ENCODE results near the gene LMNTD2.

Gene LMNTD2

DNA sequence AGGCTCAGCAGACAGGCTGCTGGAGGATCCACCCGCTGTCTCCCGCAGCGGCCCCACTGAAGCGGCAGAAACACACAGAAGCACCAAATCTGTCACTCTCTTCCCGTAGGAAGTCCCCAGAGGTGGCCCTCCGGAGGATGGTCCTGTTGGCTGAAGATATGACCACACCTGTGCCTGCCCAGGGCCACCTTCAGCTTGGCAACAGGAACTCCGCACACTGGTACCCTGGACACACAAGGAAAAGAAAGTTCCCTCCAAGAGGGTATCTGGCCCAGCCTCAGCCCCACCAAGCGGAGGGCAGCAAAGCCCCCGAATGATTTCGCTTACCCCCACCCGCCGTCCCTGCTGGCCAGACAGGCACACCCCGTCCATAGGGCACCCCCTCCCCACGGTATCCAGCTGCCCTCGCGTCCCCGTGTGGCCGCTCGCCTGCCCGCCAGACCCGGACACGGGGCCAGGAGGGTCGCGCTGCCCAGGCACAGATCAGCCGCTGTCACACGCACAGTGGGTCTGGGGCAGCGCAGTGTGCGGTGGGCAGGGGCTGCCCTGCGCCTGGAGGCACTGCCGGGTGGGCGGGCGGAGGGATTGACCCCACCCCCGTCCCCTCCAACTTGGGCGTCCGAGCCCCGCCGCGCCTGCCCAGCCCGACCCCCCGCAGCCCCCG, 7.2 kb upstream of the LMNTD2 start:
- no peak for DNase-seq (ENCODE audit: low spot score)

DNA sequence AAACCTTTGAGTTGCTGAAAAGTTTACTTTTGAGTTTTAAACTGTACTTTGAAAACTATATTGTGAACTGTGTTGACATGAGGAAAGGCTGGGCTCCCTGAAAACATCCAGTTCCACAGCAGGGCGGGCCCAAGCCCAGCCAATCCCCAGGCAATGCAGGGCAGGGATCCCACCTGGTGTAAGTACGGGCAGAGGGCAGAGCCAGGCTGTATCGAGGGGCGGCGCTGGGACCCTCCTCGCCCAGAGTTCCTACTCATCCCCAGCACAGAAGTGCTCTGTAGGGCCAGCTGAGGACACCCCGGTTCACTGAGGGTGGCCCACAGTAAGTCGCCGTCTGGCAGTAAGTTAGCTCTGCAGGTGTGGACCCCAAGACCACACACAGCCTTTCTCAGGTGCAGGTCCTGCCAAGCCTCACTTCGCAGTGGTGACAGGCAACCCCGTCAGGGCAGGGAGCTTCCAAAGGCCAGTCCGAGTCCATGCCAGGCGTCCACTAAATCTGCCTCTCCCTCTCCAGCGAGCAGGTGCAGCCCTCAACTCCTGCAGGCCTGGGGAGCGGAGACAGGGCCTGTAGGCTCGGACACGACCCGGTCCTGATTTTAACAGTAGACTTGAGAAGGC, 6.6 kb upstream of the LMNTD2 start:
- DNase-seq (ENCODE audit: low spot score): no peak

DNA sequence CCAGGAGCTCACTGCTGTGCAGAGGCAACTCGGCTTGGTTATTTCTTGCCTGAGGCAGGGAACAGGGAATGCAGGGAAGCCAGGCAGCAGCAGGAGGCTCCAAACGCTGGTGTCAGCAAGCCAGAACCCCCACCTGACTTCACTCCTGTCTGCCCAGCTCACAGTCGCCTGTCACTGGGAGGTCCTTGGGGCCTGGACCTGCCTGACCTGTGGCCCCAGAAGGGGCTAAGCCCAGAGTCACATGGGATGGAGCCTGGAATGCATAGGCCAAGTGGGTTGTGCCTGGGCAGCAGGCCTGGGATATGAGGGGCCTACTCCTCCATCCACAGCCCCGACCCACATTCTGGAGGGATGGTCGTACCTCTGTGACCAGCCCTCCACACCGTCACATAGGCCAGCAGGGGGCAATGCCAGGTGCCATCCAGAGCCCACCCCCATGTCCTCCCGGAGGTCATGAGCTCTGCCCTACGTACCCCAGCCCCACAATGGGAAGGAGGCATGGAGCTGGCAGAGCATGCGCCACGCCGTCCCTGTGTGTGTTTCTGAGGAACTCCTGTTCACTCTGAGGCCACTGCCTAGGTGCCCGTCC, 5.5 kb upstream of the LMNTD2 start:
- no peak for DNase-seq (ENCODE audit: low spot score)

DNA sequence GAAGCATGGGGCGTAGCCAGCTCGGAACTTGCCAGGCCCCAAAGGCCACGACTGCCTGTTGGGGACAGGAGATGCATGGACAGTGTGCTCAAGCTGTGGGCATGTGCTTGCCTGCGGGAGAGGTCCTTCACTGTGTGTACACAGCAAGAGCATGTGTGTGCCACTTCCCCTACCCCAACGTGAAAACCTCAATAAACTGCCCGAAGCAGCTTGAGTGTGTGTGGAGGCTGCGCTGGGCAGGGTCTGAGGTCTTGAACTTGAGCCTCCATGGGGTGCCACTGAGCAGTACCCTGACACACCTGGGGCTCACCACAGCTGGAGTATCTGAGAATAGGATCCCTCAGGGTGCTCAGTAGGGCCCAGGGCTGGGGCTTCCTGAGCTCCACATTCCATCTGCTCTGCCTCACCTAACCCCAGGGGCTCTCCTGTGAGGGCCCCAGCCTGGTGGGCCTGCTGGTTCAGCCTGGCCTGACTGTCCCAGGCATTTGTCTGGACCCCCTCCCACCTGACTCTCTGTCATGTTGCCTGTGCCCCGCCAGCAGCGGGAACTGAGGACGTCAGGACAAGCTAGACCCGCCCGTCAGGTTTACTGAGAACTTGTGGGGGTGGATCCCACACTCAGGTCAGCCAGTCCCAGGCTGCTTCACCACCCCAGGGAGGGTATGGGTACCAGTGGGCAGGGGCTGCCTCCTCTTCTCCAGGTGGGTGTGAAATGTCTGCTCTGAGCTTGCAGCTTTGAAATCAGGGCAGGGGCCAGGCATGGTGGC, 3.5 kb upstream of the LMNTD2 start:
- DNase-seq (ENCODE audit: low spot score): no peak

DNA sequence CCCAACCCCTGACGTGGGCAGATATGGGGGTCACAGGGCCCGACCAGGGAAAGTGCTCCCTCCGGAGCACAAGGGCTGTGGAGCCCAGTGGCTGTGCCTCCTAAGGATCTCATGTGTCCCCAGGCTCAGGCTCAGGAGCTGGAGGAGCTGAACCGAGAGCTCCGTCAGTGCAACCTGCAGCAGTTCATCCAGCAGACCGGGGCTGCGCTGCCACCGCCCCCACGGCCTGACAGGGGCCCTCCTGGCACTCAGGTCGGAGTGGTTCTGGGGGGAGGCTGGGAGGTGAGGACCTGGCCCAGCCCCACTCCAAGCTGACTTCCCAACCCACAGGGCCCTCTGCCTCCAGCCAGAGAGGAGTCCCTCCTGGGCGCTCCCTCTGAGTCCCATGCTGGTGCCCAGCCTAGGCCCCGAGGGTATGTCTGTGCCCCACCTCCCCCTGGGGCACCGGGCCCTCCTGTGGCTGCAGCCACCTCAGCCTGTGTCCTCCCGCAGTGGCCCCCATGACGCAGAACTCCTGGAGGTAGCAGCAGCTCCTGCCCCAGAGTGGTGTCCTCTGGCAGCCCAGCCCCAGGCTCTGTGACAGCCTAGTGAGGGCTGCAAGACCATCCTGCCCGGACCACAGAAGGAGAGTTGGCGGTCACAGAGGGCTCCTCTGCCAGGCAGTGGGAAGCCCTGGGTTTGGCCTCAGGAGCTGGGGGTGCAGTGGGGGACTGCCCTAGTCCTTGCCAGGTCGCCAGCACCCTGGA, 2.7 kb upstream of the LMNTD2 start:
- no peak for DNase-seq (ENCODE audit: low spot score)

DNA sequence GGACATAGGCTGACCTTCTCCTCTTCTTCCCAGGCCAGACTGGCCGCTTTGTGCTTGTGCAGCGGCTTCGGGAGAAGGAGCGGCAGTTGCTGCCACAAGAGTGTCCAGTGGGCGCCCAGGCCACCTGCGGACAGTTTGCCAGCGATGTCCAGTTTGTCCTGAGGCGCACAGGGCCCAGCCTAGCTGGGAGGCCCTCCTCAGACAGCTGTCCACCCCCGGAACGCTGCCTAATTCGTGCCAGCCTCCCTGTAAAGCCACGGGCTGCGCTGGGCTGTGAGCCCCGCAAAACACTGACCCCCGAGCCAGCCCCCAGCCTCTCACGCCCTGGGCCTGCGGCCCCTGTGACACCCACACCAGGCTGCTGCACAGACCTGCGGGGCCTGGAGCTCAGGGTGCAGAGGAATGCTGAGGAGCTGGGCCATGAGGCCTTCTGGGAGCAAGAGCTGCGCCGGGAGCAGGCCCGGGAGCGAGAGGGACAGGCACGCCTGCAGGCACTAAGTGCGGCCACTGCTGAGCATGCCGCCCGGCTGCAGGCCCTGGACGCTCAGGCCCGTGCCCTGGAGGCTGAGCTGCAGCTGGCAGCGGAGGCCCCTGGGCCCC, 1.6 kb upstream of the LMNTD2 start:
- DNase-seq (ENCODE audit: low spot score): no peak

DNA sequence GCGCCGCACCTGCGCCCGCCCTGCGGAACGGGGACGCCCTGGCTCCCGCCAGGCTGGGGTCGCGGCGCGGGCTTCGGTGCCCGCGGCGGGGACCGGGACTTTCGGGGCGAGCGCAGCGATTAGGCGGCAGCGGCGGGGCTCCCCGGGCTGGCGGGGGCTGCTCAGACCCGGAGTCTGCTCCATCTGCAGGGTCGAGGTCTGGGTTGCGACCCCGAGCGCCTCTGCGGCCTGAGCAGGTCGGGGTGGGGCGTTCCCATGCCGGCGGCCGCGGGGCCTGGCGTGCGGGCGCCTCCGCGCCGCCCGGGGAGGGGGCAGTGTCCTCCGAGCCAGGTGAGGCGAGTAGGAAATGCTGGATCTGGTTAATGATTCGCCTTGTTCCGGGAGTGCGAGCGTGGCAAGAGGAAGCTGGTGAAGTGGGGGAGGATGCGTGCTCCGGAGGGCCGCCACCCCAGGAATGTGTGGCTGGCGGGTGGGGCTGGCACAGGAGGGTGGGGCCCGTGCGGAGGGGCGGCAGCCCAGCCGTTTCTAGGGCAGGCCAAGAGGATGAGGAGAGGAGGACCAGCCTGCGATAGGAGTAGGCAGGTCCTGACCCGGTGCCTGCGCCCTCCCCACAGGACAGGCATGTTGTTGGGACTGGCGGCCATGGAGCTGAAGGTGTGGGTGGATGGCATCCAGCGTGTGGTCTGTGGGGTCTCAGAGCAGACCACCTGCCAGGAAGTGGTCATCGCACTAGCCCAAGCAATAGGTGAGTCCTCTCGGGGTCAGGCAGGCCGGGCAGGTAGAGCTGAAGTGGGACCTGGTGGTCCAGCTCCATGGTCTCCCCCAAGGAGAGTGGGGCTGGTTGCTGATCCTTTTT, 838 bp upstream of the LMNTD2 start:
- no peak for DNase-seq (ENCODE audit: low spot score)

DNA sequence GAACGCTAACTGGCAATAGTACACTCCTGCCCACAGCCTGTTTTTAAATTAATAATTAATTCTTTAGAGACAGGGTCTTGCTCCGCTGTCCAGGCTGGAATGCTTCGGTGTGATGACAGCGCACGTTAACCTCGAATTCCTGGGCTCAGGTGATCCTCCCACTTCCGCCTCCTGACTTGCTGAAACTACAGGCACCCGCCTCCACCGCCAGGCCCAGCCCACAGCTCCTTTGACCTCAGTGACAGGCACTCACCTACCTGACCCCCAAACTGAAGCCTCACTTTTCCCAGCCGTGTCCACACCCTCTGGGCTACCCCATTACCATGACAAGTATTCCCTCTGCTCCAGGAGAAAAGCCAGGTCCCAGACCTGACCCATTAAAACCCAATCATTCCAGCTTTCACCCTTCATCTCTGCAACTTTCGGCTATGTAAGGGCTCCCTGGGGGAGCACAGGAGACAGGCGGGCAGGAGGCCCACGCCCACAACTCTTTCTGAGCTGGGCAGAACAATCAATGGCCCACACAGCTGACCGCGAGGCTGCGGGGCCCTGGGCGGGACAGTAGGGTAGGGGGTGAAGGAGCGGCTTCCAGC, 730 bp downstream of the LMNTD2 start:
- DNase-seq (ENCODE audit: low spot score): no peak

DNA sequence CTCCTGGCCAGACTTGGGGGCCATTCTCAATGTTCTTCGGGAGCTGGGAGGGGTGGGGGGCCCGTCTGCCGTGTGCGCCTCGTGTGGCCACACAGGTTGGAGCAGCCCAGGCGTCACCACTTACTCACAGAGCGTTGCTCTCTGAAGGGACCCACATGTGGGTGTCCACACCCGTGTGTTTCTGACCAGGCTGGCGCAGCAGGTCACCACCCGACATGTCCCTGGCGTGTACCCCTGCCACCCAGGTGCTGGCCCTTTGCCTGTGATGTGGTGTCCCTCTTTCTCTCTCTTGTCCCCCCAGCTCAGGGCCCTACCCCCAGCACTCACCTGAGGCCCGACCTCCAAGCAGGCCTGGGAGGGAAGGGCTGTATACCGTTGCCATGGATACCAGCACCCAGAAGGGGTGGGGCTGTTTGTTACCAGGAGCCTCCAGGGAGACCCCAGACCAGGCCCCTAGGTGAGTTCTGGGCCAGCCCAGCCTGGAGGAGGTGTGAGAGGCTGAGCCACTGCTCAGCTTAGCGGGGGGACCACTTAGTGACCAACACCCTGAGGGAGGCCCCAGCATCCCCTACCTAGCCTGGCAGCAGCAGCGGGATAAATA, 1.4 kb downstream of the LMNTD2 start:
- no peak for DNase-seq (ENCODE audit: low spot score)

DNA sequence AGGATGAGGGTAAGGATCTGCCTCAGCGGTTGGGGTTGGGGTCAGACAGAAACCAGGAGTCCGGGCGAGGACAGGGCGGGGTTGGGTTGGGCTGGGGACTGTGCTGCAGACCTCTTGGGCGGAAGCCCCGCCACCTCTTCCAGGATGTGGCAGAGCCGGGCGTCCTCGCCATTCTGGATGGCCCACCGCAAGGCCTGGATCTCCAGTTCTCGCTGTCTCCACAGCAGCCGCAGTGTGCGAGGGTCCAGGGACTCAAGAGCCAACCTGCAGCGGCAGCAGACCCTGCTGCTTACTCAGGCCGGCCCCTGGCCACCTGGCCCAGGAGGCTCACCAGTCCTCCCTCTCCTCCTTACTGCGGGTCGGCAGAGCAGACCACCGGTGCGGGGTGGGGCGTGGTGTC, 2.0 kb downstream of the LMNTD2 start:
- no peak for DNase-seq (ENCODE audit: low spot score)

DNA sequence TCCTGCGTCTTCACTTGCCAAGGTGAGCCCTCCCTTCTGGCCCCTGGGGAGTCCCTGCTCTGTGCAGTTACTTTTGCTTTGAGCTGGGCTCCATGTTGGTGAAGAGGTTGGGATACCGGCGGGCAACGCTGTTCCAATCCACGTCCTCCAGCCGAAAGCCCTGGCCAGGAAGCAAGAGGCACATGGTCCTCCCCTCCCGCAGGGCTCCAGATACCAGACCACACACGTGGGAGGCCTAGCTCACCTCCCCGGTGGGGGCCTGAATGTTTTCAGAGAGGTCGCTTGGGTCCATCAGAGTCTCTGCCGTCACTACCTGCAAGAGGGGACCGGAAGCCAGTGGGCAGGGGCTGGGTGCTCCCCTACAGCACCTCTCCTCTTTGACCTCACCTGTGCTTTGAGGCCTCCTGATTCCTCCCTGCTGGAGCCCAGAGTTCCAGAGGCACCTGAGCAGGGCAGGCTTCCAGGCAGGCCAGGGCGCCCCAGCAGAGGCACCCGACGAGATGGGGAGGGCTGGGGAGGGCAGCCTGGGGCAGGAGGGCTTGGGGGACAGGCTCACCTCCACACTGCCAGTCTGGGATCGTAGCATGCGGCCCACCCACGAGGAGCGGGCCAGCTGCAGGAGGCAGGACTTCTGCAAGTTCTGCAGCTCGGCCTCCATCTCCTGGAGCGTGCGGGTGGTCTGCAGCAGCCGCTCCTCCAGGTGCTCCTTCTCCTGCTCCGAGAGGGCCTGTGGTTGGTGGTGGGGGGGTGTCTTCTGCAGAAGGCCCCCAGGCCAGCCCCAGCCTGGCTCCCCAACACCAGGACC, 3.0 kb downstream of the LMNTD2 start:
- DNase-seq (ENCODE audit: low spot score): no peak

DNA sequence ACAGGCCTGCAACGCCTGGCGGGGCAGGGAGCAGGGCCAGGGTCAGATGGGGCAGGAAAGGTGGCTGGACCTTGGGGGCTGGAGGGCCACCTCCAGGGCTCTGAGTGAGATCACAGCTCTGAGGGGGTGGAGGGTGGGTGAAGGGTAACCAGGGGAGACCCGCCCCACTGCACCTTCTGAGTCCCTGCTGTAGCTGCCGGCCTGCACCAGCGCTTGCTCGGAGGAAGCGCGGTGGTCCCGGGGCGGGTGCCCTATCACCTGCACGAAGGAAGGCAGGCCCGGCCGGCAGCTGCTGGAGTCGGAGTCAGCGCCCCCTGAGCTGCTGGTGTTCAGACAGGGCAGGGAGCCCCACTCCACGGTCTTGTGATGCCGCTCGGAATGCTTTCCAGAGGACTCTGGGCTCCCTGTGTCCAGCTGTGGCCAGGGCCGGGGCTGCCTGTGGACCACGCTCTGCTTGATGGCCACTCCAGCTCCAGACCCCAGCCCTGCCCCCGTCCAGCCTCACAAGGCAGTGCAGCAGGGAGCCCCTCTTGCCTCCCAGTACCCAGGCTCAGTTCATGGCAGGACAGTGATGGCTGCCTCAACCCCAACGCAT, 3.8 kb downstream of the LMNTD2 start:
- no peak for DNase-seq (ENCODE audit: low spot score)

DNA sequence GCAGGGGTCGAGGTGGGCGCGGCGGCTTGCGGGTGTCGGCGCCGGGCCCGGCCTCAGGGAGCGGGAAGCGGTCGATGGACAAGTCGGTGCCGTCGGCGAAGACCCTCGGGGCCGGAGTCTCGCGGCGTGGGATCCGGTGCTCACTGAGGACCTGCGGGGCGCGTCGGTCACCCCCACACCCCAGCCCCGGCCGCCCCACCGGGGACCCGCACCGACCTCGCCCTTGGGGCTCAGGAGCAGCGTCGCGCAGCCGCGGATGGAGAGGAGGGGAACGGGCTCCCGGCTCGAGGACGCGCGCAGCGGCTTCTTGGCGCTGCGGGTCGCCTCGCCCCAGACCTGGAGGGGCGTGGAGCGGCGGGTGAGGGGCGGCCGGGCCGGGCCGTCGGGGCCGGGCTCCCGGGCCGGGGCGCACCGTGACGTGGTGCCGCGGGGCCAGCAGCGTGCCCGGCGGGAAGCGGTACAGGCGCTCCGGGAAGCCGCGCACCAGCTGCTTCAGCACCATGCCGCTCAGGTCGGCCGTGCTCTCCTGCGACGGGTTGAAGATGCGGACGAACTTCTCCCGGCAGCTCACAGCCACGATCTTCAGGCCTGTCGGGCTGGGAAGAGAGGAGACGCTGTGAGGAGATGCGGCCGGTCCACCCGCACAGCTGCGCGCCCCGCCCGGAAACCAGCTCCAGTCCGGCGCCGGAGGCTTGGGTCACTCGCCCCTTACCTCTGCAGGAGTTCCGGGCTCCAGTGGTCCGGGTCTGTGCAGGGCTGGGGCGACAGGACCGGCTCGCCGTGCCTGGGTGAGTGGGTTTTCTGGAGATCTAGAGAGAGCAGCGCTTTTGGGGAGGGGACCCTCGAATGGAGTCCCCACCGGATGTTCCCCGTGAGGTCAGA, 4.5 kb downstream of the LMNTD2 start:
- no peak for DNase-seq (ENCODE audit: low spot score)

DNA sequence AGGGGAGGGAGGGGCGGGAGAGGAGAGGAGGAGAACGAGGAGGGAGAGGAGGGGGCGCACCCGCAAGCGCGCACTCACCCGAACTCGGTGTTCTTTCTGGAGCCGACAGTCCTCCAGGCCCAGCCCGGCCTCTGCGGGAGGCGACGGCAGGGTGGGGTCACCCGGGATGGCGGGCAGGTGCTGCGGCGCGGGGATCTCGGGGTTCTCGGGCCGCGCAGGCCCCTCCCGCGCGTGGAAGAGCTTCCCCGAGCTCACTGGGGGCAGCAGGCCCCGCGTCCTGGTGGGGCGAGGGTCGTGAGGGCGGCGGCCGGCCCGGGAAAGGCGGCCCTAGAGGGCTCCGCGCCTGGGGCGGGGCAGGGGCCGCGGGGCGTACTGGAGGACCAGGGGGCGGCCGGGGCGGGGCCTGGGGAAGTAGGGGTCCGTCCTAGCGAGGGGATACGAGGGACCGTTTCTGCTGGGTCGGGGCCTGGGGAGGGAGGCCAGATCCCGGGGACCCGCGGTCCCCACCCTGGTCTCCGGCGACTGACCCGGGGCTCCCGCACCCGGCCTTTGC, 5.2 kb downstream of the LMNTD2 start:
- DNase-seq (ENCODE audit: low spot score): no peak

DNA sequence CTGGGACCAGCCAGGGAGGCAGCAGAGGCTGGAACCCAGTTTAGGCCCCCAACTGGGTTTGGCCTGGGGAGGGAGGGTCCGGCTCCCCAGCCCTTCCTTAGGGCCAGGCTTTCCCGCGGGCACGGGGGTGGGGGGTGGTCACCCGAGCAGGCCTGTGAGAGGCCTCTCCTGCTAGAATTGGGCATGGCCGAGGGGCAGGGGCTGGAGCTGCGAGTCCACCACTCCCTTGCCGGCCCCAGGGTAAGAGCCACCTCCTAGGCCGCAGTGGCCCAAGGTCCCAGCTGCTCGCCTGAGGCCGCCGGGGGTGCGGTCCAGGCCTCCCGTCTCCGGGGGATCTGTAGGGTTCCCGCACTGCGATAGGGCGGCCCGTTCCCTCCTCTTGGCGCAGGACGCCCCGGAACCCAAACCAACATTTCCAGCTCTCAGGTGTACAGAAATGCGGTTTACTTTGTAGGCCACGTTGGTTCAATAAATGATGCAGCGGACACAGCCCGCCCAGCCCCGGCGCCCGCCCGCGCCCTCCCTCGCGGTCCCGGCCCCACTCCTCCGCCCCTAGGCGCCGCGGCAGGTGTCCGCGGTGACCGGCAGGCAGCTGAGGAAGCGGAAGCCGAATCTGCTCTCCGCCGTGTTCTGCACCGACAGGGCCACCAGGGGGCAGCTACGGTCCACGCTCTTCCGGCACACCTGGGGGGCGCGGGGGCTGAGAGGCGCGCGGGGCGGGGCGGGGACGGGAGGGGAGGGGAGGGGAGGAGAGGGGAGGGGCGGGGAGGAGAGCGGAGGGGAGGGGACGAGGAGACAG, 5.9 kb downstream of the LMNTD2 start:
- no peak for DNase-seq (ENCODE audit: low spot score)

DNA sequence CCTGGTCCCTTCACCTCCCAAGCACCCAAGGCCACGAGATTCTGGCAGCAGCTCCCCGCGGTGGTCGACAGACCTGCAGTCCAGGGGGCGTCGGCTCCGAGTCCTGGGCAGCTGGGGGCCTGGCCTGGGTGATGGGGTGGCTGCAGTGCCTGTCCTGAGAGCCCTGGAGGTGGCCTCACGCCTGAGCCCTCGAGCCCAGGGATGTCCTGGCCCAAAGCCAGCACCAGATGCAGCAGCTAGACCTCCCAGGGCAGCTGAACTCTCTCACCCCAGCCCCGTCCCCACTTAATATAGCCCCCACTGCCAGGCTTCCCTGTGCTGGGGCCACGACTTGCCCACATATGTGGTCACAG, 6.6 kb downstream of the LMNTD2 start:
- no peak for DNase-seq (ENCODE audit: low spot score)
